Gastrocnemius medialis (tissue), 4 donors: Measurements from ENCODE around the gene BHMT. TPM values are rescaled to one million over a fixed set of nuclear protein-coding genes. Genes with fewer than 3 reads are reported as not detected.

Experiments used
- ATAC-seq, 2 donors: fragments of 150-250 bp; one replicate each; pipeline ENCODE4 v1.9.1; 2016
- DNase-seq, 2 donors: peaks; one replicate each; pipeline ENCODE4 v3.0.0-alpha.2; 2019
- H3K27ac ChIP-seq, 4 donors: fragments of 200-600 bp; sonication (generic); 1 replicate in 1 of 4; 2 replicates in 3 of 4; pipeline ENCODE4 v1.5.1; 2016 to 2018; ENCODE audit warnings: mild to moderate bottlenecking in 2 of 4, moderate library complexity in 1 of 4
- H3K27me3 ChIP-seq, 3 donors: fragments of 200-600 bp; sonication (generic) in 2 of 3; 1 replicate in 1 of 3; 2 replicates in 2 of 3; pipeline versions ENCODE4 v1.5.1 to v1.6.0; 2016 to 2019; ENCODE audit warnings: mild to moderate bottlenecking in 1 of 3, moderate library complexity in 1 of 3
- H3K36me3 ChIP-seq, 2 donors: fragments of 200-600 bp; sonication (generic) in 1 of 2; one replicate each; pipeline ENCODE4 v1.5.1; 2017 to 2018
- H3K4me1 ChIP-seq, 2 donors: fragments of 200-600 bp; sonication (generic) in 1 of 2; one replicate each; pipeline ENCODE4 v1.5.1; 2016 to 2017; ENCODE audit warnings: mild to moderate bottlenecking in 2 of 2
- H3K4me3 ChIP-seq, 4 donors: fragments of 200-600 bp; sonication (generic) in 3 of 4; 1 replicate in 1 of 4; 2 replicates in 3 of 4; pipeline ENCODE4 v1.5.1; 2016 to 2019; ENCODE audit warnings: mild to moderate bottlenecking in 2 of 4
- H3K9me3 ChIP-seq, 3 donors: fragments of 200-600 bp; sonication (generic) in 2 of 3; 1 replicate in 1 of 3; 2 replicates in 2 of 3; pipeline ENCODE4 v1.5.1; 2016 to 2019
- POLR2A ChIP-seq, 2 donors: fragments of 450-650 bp; IDR thresholded peaks; one replicate each; pipeline ENCODE4 v1.6.1; 2017; ENCODE audit warnings: antibody characterized with exemption in 2 of 2, mild to moderate bottlenecking in 2 of 2, moderate library complexity in 2 of 2
- in situ Hi-C, 4 donors: fragments of 200-750 bp; cut with MboI; loops; one replicate each; pipeline versions ENCODE4 v1.15.0 to v1.8.0; 2017; ENCODE audit warnings: low sequenced_read_pairs in 4 of 4
- intact Hi-C: fragments of 100-400 bp; cut with DNase I; formaldehyde crosslinking; loops from one replicate; pipeline ENCODE4 v1.15.1; 2023; ENCODE audit warnings: low total_unique reads
- total RNA-seq, 4 donors: library from RNA; depleted of rRNA; stranded (reverse); fragments of >200 nt; gene quantifications; one replicate each; pipeline versions ENCODE4 v1.1.0 to v1.2.3, GENCODE V29; 2016
- TF ChIP-seq, protein P1 (sequence below), 5 experiments: fragments of 450-650 bp in 3 of 5; fragments of 200-600 bp in 2 of 5; sonication (generic) in 2 of 5; IDR thresholded peaks in 4 of 5; conservative IDR thresholded peaks in 1 of 5; 1 replicate in 4 of 5; 2 replicates in 1 of 5; pipeline ENCODE4 v1.5.1; 2016 to 2019; ENCODE audit warnings: antibody characterized with exemption in 5 of 5, mild to moderate bottlenecking in 3 of 5, moderate library complexity in 3 of 5

The BHMT gene
- total RNA-seq, 4 donors from 2014 or later: 0.66 to 1.0 (median 0.91) TPM; not detected in 1

GRCh38 chr5:79080804-79081203 is 30.8 kb upstream of the BHMT start:
- DNase-seq: no peak

DNA sequence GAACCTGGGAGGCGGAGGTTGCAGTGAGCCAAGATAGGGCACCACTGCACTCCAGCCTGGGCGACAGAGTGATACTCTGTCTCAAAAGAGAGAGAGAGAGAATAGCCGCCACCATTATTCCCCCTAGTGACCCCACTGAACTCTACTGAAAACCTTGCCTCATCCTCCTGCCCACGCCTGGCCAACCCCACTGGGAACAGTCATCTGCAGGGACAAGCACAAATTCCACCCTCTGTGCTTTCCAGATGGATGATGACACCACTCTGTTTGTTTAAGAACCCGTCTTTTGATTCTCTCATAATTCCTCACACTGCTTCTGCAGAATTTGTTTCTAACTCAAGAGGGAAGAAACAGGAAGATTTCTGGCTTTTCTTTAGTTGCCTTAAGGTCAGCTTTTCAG is 29.8 kb upstream of the BHMT start:
- no peak for DNase-seq
- H3K27me3 ChIP-seq: no peaks in the 10 kb centered on the region
- no peak overlapping the region for H3K4me3 ChIP-seq
- intact Hi-C loops (no loop called here), in situ Hi-C loops (no loop called here)
- H3K4me1 ChIP-seq: no peaks in the 10 kb centered on the region
- no peak for ATAC-seq
- TF ChIP-seq, protein P1, sequence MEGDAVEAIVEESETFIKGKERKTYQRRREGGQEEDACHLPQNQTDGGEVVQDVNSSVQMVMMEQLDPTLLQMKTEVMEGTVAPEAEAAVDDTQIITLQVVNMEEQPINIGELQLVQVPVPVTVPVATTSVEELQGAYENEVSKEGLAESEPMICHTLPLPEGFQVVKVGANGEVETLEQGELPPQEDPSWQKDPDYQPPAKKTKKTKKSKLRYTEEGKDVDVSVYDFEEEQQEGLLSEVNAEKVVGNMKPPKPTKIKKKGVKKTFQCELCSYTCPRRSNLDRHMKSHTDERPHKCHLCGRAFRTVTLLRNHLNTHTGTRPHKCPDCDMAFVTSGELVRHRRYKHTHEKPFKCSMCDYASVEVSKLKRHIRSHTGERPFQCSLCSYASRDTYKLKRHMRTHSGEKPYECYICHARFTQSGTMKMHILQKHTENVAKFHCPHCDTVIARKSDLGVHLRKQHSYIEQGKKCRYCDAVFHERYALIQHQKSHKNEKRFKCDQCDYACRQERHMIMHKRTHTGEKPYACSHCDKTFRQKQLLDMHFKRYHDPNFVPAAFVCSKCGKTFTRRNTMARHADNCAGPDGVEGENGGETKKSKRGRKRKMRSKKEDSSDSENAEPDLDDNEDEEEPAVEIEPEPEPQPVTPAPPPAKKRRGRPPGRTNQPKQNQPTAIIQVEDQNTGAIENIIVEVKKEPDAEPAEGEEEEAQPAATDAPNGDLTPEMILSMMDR (IDR thresholded peaks at IDR 0.05 in 4 of 5, conservative IDR thresholded peaks at IDR 0.05 in 1 of 5): no peak
- TF ChIP-seq POLR2A (IDR thresholded peaks at IDR 0.05): no peak
- no peak overlapping the region for H3K27ac ChIP-seq
- H3K36me3 ChIP-seq: no peaks in the 10 kb centered on the region
- no peaks in the 10 kb centered on the region for H3K9me3 ChIP-seq

More at GRCh38 chr5:79080804-79081203, 30.8 kb upstream of the BHMT start:
- in situ Hi-C loops (no loop called here), intact Hi-C loops (no loop called here)
- H3K4me3 ChIP-seq: no peak overlapping the region
- no peaks in the 10 kb centered on the region for H3K9me3 ChIP-seq
- TF ChIP-seq, protein P1 (IDR thresholded peaks at IDR 0.05 in 4 of 5, conservative IDR thresholded peaks at IDR 0.05 in 1 of 5): no peak
- no peak for TF ChIP-seq POLR2A (IDR thresholded peaks at IDR 0.05)
- H3K36me3 ChIP-seq: no peaks in the 10 kb centered on the region
- no peaks in the 10 kb centered on the region for H3K27me3 ChIP-seq
- no peaks in the 10 kb centered on the region for H3K4me1 ChIP-seq
- no peak for ATAC-seq
- H3K27ac ChIP-seq: no peak overlapping the region

DNA sequence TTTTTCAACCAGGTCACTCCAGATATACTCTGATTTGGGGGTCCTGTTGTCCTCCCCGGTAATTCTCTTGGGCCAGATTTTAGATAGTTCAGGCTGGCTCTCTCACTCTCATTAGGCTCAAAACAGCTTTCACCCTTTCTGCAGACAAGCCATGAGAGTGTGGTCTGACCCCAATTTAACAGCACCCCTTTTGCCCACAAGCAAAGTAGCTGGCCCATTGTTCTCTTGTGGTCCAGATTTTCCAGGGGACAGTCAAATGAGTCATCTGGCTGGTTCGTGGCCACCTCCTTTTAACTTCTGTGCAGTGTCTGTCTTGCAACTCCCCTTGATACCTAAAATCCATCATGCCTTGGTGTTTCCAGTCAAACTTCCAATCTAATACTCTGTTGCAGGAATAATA is 25.5 kb upstream of the BHMT start:
- Histone ChIP-seq H3K4me3 (no peak overlapping the region), H3K9me3 (no peaks in the 10 kb centered on the region), H3K36me3 (no peaks in the 10 kb centered on the region), H3K4me1 (peaks cover 0 to 6% of the 10 kb centered on the region in 2 donors), H3K27me3 (no peaks in the 10 kb centered on the region), H3K27ac (no peak overlapping the region)
- DNase-seq: no peak
- in situ Hi-C loops: no loop called here
- TF ChIP-seq POLR2A (IDR thresholded peaks at IDR 0.05): no peak
- TF ChIP-seq, protein P1 (IDR thresholded peaks at IDR 0.05 in 4 of 5, conservative IDR thresholded peaks at IDR 0.05 in 1 of 5): no peak
- no peak for ATAC-seq
- intact Hi-C loops: no loop called here

DNA sequence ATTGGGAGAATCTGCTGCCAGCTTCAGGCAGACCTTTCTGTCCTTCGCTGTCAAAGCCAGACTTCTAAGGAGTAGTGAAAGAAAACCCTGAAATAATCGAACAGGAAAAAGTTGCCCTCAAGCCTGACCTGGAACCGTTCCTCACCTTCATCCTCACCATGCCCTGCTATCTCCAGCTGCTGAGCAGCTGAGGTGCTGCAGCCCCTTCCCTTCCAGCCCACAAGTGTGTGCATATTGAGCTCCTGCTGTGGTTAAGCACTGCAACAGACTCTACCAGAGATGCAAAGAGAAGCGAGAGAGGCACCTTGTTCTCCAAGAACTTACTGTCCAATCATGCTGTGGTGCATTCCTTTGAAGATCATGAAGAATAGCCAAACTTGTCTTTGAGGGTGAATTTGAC is 23.1 kb upstream of the BHMT start:
- Histone ChIP-seq H3K27ac (no peak overlapping the region), H3K36me3 (no peaks in the 10 kb centered on the region), H3K4me3 (no peak overlapping the region), H3K9me3 (no peaks in the 10 kb centered on the region), H3K27me3 (no peaks in the 10 kb centered on the region), H3K4me1 (peaks cover 0 to 6% of the 10 kb centered on the region in 2 donors)
- ATAC-seq: no peak
- no peak for DNase-seq
- in situ Hi-C loops: no loop called here
- intact Hi-C loops: no loop called here
- no peak for TF ChIP-seq POLR2A (IDR thresholded peaks at IDR 0.05)
- TF ChIP-seq, protein P1 (IDR thresholded peaks at IDR 0.05 in 4 of 5, conservative IDR thresholded peaks at IDR 0.05 in 1 of 5): no peak

- Histone ChIP-seq H3K36me3 (no peaks in the 10 kb centered on the region), H3K4me3 (no peak overlapping the region), H3K9me3 (no peaks in the 10 kb centered on the region), H3K27ac (peak overlapping the region in 1 of 4 donors; percentile 33), H3K27me3 (no peaks in the 10 kb centered on the region), H3K4me1 (peaks cover 0 to 6% of the 10 kb centered on the region in 2 donors)
- ATAC-seq (peak; percentile 62 to 99), DNase-seq (no peak)
- TF ChIP-seq, protein P1 (IDR thresholded peaks at IDR 0.05 in 4 of 5, conservative IDR thresholded peaks at IDR 0.05 in 1 of 5): no peak
- TF ChIP-seq POLR2A (IDR thresholded peaks at IDR 0.05): no peak
- in situ Hi-C loops: no loop called here
- intact Hi-C loops: no loop called here
Observed at GRCh38 chr5:79091064-79091463, 20.5 kb upstream of the BHMT start.
